Vagina (tissue), 2 donors: ENCODE results near the gene TLR5. TPM values are rescaled to one million over a fixed set of nuclear protein-coding genes. Genes with fewer than 3 reads are reported as not detected.

Experiments
- DNase-seq, 2 donors: peaks; one replicate each; pipeline ENCODE4 v3.0.0-alpha.2; 2017; ENCODE audit errors: extremely low spot score in 2 of 2
- H3K27ac ChIP-seq: fragments of 200-600 bp; sonication (generic); one replicate; pipeline ENCODE4 v1.5.1; 2019
- H3K27me3 ChIP-seq: fragments of 200-600 bp; sonication (generic); one replicate; pipeline ENCODE4 v1.5.1; 2019
- H3K36me3 ChIP-seq, 2 donors: fragments of 200-600 bp; sonication (generic); one replicate each; pipeline ENCODE4 v1.5.1; 2017 to 2019
- H3K4me1 ChIP-seq: fragments of 200-600 bp; sonication (generic); one replicate; pipeline ENCODE4 v1.5.1; 2019
- H3K4me3 ChIP-seq, 2 donors: fragments of 200-600 bp; sonication (generic); 1 replicate in 1 of 2; 2 replicates in 1 of 2; pipeline ENCODE4 v1.5.1; 2016 to 2019
- H3K9me3 ChIP-seq: fragments of 200-600 bp; sonication (generic); one replicate; pipeline ENCODE4 v1.5.1; 2019
- CTCF ChIP-seq, 3 experiments: fragments of 450-650 bp in 2 of 3; fragments of 200-600 bp in 1 of 3; sonication (generic) in 1 of 3; IDR thresholded peaks; one replicate each; pipeline ENCODE4 v1.5.1; 2017 to 2019; ENCODE audit warnings: antibody characterized with exemption in 3 of 3, mild to moderate bottlenecking in 2 of 3, moderate library complexity in 2 of 3
- POLR2A ChIP-seq, 2 donors: fragments of 450-650 bp; IDR thresholded peaks; one replicate each; pipeline ENCODE4 v1.6.1; 2017; ENCODE audit warnings: antibody characterized with exemption in 2 of 2, mild to moderate bottlenecking in 2 of 2, moderate library complexity in 2 of 2
- POLR2AphosphoS5 ChIP-seq, 2 donors: sonication (generic); formaldehyde crosslinking; IDR thresholded peaks; one replicate each; pipeline ENCODE4 v1.9.0; 2017; ENCODE audit warnings: antibody characterized with exemption in 2 of 2, mild to moderate bottlenecking in 2 of 2, low read depth in 1 of 2; ENCODE audit not compliant: insufficient read depth in 1 of 2
- intact Hi-C: fragments of 100-400 bp; cut with DNase I; formaldehyde crosslinking; loops from one replicate; pipeline ENCODE4 v1.15.1; 2023
- total RNA-seq: library from RNA; depleted of rRNA; stranded (reverse); fragments of >200 nt; gene quantifications from one replicate; pipeline ENCODE4 v1.2.3, GENCODE V29; 2016

The TLR5 gene
- total RNA-seq, 1 donor from 2014 or later, result 15.2 TPM

- Histone ChIP-seq H3K27me3 (no peaks in the 10 kb centered on the region), H3K27ac (no peak overlapping the region), H3K4me3 (no peak overlapping the region), H3K4me1 (peaks cover 10% of the 10 kb centered on the region), H3K9me3 (no peaks in the 10 kb centered on the region), H3K36me3 (no peaks in the 10 kb centered on the region)
- no peak for DNase-seq
- intact Hi-C loops, result no loop called here
- TF ChIP-seq POLR2A (IDR thresholded peaks at IDR 0.05) (no peak), POLR2AphosphoS5 (IDR thresholded peaks at IDR 0.05; ENCODE audit: insufficient read depth in 1 of 2, low read depth in 1 of 2) (no peak), CTCF (IDR thresholded peaks at IDR 0.05) (no peak)
Measured at GRCh38 chr1:223082914-223083313, 60.1 kb downstream of the TLR5 start.

DNA sequence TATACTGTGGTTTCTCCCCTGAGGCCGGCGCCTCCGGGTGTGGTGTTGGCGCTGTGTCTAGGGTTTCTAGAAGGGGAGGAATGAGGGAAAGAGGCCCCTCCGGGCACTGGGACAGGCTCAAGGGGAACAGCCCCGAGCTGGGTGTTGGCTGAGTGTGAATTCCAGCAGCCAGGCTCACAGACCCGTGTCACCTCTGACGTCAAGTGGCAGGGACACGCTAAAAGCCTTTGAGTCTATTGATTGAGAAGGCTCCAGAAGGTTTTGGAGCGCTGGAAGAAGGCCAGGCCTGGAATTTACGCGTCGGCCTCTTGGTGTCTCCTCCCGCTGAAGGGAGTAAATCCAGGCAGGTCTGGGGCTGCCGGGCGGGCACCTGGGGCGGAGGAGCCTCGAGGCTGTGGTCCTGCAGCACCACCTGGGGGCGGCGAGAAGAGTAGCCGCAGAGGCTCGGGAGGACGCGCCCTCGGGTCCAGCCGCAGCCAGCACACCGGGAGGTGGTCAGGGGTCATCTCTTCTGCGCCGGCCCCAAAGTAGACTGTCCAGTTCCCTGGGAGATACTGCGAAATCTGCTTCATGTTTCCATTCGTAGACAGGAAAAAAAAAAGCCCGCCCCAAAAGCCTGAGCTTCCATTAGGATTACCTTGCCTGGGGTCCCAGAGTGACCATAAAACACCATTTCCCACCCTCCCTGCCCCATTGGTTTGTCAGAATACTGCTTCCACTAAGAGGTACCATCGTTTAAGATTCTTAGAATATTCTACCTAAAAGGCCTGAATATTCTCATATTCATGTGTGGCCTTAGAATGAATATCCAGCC is 61.7 kb downstream of the TLR5 start:
- Histone ChIP-seq H3K36me3 (no peaks in the 10 kb centered on the region), H3K27ac (peak overlapping the region; percentile 64), H3K27me3 (no peaks in the 10 kb centered on the region), H3K9me3 (no peaks in the 10 kb centered on the region), H3K4me3 (peak overlapping the region; percentile 38 to 56), H3K4me1 (peaks cover under 1% of the 10 kb centered on the region)
- intact Hi-C loops, result loop anchor here (2.0 kb wide), 1 partner anchor 289 kb away; no protein-coding TSS in a partner anchor
- no peak for TF ChIP-seq POLR2A (IDR thresholded peaks at IDR 0.05)
- peak; percentile 52 to 63 for TF ChIP-seq POLR2AphosphoS5 (IDR thresholded peaks at IDR 0.05; ENCODE audit: insufficient read depth in 1 of 2, low read depth in 1 of 2)
- peak; percentile 76 to 95 (median 92) for TF ChIP-seq CTCF (IDR thresholded peaks at IDR 0.05)
- no peak for DNase-seq

DNA sequence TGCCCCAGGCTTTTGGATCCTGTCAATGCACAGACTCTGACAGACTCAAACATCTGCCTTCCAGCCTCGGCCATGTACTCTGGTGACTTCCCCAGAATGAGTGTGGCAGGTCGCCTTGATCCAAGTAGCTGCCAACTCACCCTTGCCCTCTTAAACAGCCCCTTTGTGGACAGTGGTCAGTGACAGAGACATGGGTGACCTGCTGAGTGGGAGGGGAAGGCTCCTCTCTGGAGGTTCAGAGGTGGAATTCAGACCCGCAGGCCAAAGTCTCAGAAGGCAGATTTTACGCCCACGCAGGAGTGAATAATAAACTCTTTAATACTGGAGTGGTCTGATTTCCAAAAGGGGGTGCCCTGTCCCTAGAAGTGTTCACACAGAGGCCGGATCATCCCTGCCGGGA is 63.5 kb downstream of the TLR5 start:
- no peak for DNase-seq
- H3K4me1 ChIP-seq, result peaks cover 8% of the 10 kb centered on the region
- no peaks in the 10 kb centered on the region for H3K9me3 ChIP-seq
- intact Hi-C loops, result loop anchor here (10.0 kb wide), 1 partner anchor 435 kb away; no protein-coding TSS in a partner anchor
- TF ChIP-seq CTCF (IDR thresholded peaks at IDR 0.05), result no peak
- no peak for TF ChIP-seq POLR2AphosphoS5 (IDR thresholded peaks at IDR 0.05; ENCODE audit: insufficient read depth in 1 of 2, low read depth in 1 of 2)
- TF ChIP-seq POLR2A (IDR thresholded peaks at IDR 0.05), result no peak
- H3K27ac ChIP-seq, result no peak overlapping the region
- H3K27me3 ChIP-seq, result no peaks in the 10 kb centered on the region
- no peak overlapping the region for H3K4me3 ChIP-seq
- no peaks in the 10 kb centered on the region for H3K36me3 ChIP-seq

GRCh38 chr1:223077247-223077833 is 65.7 kb downstream of the TLR5 start:
- TF ChIP-seq CTCF (IDR thresholded peaks at IDR 0.05) (no peak), POLR2A (IDR thresholded peaks at IDR 0.05) (no peak), POLR2AphosphoS5 (IDR thresholded peaks at IDR 0.05; ENCODE audit: insufficient read depth in 1 of 2, low read depth in 1 of 2) (no peak)
- no peaks in the 10 kb centered on the region for H3K9me3 ChIP-seq
- H3K36me3 ChIP-seq, result no peaks in the 10 kb centered on the region
- intact Hi-C loops, result loop anchor here (10.0 kb wide), 1 partner anchor 433 kb away; no protein-coding TSS in a partner anchor
- H3K27me3 ChIP-seq, result no peaks in the 10 kb centered on the region
- no peak overlapping the region for H3K27ac ChIP-seq
- peaks cover 13% of the 10 kb centered on the region for H3K4me1 ChIP-seq
- DNase-seq, result no peak
- no peak overlapping the region for H3K4me3 ChIP-seq
